H9 (cell line): ENCODE results near the gene ATP8A2. TPM values are rescaled to one million over a fixed set of nuclear protein-coding genes. Genes with fewer than 3 reads are reported as not detected.

Experiments used
- DNase-seq: peaks from one replicate; pipeline ENCODE4 v3.0.0-alpha.2; 2017
- H2AFZ ChIP-seq: one replicate; pipeline ENCODE4 v1.6.1; 2013; ENCODE audit warnings: mild to moderate bottlenecking, low read length, control low read depth, moderate library complexity
- H2AK5ac ChIP-seq: 2 replicates; pipeline ENCODE4 v1.6.1; 2013; ENCODE audit warnings: low read length, control low read depth, mixed read lengths; ENCODE audit not compliant: insufficient read length
- H2BK120ac ChIP-seq: one replicate; pipeline ENCODE4 v1.6.1; 2013; ENCODE audit warnings: low read depth, mild to moderate bottlenecking, low read length, control low read depth, inconsistent platforms; ENCODE audit not compliant: poor library complexity, severe bottlenecking
- H2BK12ac ChIP-seq: 2 replicates; pipeline ENCODE4 v1.6.1; 2013; ENCODE audit warnings: low read length, control low read depth, mixed read lengths, low read depth; ENCODE audit not compliant: insufficient read length
- H2BK15ac ChIP-seq: 2 replicates; pipeline ENCODE4 v1.6.1; 2013; ENCODE audit warnings: low read depth, low read length, control low read depth
- H2BK20ac ChIP-seq: one replicate; pipeline ENCODE4 v1.6.1; 2013; ENCODE audit warnings: low read depth, mild to moderate bottlenecking, low read length, control low read depth, inconsistent platforms; ENCODE audit not compliant: poor library complexity, severe bottlenecking
- H2BK5ac ChIP-seq: 2 replicates; pipeline ENCODE4 v1.6.1; 2013; ENCODE audit warnings: low read length, control low read depth, mixed read lengths; ENCODE audit not compliant: insufficient read length
- H3K14ac ChIP-seq: 2 replicates; pipeline ENCODE4 v1.6.1; 2013; ENCODE audit warnings: low read length, control low read depth; ENCODE audit not compliant: insufficient read depth
- H3K18ac ChIP-seq: 2 replicates; pipeline ENCODE4 v1.6.1; 2013; ENCODE audit warnings: low read depth, mild to moderate bottlenecking, mixed read lengths, low read length, control low read depth; ENCODE audit not compliant: insufficient read length
- H3K23ac ChIP-seq: 2 replicates; pipeline ENCODE4 v1.6.1; 2013; ENCODE audit warnings: low read length, control low read depth, mixed read lengths, low read depth; ENCODE audit not compliant: insufficient read length
- H3K23me2 ChIP-seq: 2 replicates; pipeline ENCODE4 v1.6.1; 2013; ENCODE audit warnings: low read depth, mild to moderate bottlenecking, mixed read lengths, low read length, control low read depth; ENCODE audit not compliant: insufficient read length, poor library complexity, severe bottlenecking
- H3K27ac ChIP-seq: 2 replicates; pipeline ENCODE4 v1.5.1; 2013; ENCODE audit warnings: low read length, control low read depth, mixed read lengths, low read depth; ENCODE audit not compliant: insufficient read length
- H3K27me3 ChIP-seq: 2 replicates; pipeline ENCODE4 v1.6.1; 2013; ENCODE audit warnings: low read length, control low read depth, inconsistent platforms; ENCODE audit not compliant: insufficient read depth
- H3K4ac ChIP-seq: 2 replicates; pipeline ENCODE4 v1.6.1; 2013; ENCODE audit warnings: low read depth, mild to moderate bottlenecking, control low read depth, inconsistent platforms, low read length, moderate library complexity
- H3K4me1 ChIP-seq: 2 replicates; pipeline ENCODE4 v1.6.1; 2013; ENCODE audit warnings: low read length, control low read depth, inconsistent platforms; ENCODE audit not compliant: insufficient read depth
- H3K4me2 ChIP-seq: 2 replicates; pipeline ENCODE4 v1.6.1; 2013; ENCODE audit warnings: low read length, control low read depth, mixed read lengths; ENCODE audit not compliant: insufficient read length, insufficient read depth
- H3K56ac ChIP-seq: 2 replicates; pipeline ENCODE4 v1.6.1; 2013; ENCODE audit warnings: low read depth, mild to moderate bottlenecking, mixed read lengths, low read length, control low read depth; ENCODE audit not compliant: insufficient read length
- H3K79me1 ChIP-seq: 2 replicates; pipeline ENCODE4 v1.6.1; 2013; ENCODE audit warnings: low read depth, mild to moderate bottlenecking, moderate library complexity, low read length, control low read depth, inconsistent platforms; ENCODE audit not compliant: insufficient read depth, poor library complexity, severe bottlenecking
- H3K79me2 ChIP-seq: 2 replicates; pipeline ENCODE4 v1.6.1; 2013; ENCODE audit warnings: low read length, control low read depth, inconsistent platforms; ENCODE audit not compliant: insufficient read depth
- H3K9ac ChIP-seq: 2 replicates; pipeline ENCODE4 v1.6.1; 2013; ENCODE audit warnings: low read length, control low read depth, mixed read lengths; ENCODE audit not compliant: insufficient read length; ENCODE audit errors: extremely low read depth
- H3K9me3 ChIP-seq: one replicate; pipeline ENCODE4 v1.6.1; 2013; ENCODE audit warnings: low read depth, low read length, inconsistent platforms; ENCODE audit not compliant: control insufficient read depth
- H3T11ph ChIP-seq: one replicate; pipeline ENCODE4 v1.6.1; 2013; ENCODE audit warnings: mild to moderate bottlenecking, low read length, control low read depth, inconsistent platforms
- H4K20me1 ChIP-seq: one replicate; pipeline ENCODE4 v1.6.1; 2013; ENCODE audit not compliant: control insufficient read depth, insufficient read length, insufficient read depth
- H4K5ac ChIP-seq: 2 replicates; pipeline ENCODE4 v1.6.1; 2013; ENCODE audit warnings: low read depth, mild to moderate bottlenecking, mixed read lengths, low read length, control low read depth; ENCODE audit not compliant: insufficient read length
- H4K8ac ChIP-seq: replicated peaks from 2 replicates; pipeline ENCODE4 v1.6.1; 2013; ENCODE audit warnings: low read length, control low read depth, mixed read lengths, low read depth; ENCODE audit not compliant: insufficient read length
- H4K91ac ChIP-seq: 2 replicates; pipeline ENCODE4 v1.6.1; 2013; ENCODE audit warnings: low read depth, mild to moderate bottlenecking, moderate library complexity, mixed read lengths, low read length, control low read depth; ENCODE audit not compliant: insufficient read length
- H3K27ac Mint-ChIP-seq, 3 experiments: 2 replicates in 2 of 3; 3 replicates in 1 of 3; pipeline ENCODE4 v1.8.0; 2020 to 2021; ENCODE audit warnings: mixed read lengths in 3 of 3, mild to moderate bottlenecking in 1 of 3, moderate library complexity in 1 of 3
- H3K27me3 Mint-ChIP-seq: 2 replicates; pipeline ENCODE4 v1.8.0; 2021; ENCODE audit warnings: low read depth, mild to moderate bottlenecking, moderate library complexity, mixed read lengths
- H3K36me3 Mint-ChIP-seq, 3 experiments: 2 replicates in 2 of 3; 3 replicates in 1 of 3; pipeline ENCODE4 v1.8.0; 2020 to 2021; ENCODE audit warnings: low read depth in 3 of 3, mixed read lengths in 3 of 3; ENCODE audit not compliant: insufficient read depth in 1 of 3
- H3K4me1 Mint-ChIP-seq, 2 experiments: 2 replicates each; pipeline ENCODE4 v1.8.0; 2020; ENCODE audit warnings: mixed read lengths in 2 of 2
- H3K4me3 Mint-ChIP-seq, 2 experiments: 2 replicates in 1 of 2; 3 replicates in 1 of 2; pipeline ENCODE4 v1.8.0; 2020 to 2021; ENCODE audit warnings: mild to moderate bottlenecking in 2 of 2, mixed read lengths in 2 of 2, moderate library complexity in 1 of 2
- H3K9me3 Mint-ChIP-seq, 2 experiments: 2 replicates in 1 of 2; 3 replicates in 1 of 2; pipeline ENCODE4 v1.8.0; 2020; ENCODE audit warnings: mild to moderate bottlenecking in 2 of 2, mixed read lengths in 2 of 2, moderate library complexity in 1 of 2
- CTCF ChIP-seq: fragments of 200-600 bp; sonication (generic); conservative IDR thresholded peaks from 3 replicates; pipeline ENCODE4 v1.8.0; 2021; ENCODE audit warnings: antibody characterized with exemption, mild to moderate bottlenecking
- WGBS: extraction: QIAGEN DNeasy Blood & Tissue Kit; methylation state at CpG from one replicate; pipeline ENCODE4 v1.1.7; 2013; ENCODE audit warnings: missing lambda C conversion rate, low lambda C conversion rate, mixed read lengths; ENCODE audit not compliant: insufficient read length; ENCODE audit errors: extremely low coverage; 5-methylcytosine and 5-hydroxymethylcytosine counted together
- total RNA-seq: library from RNA; stranded (reverse); gene quantifications from 2 replicates; pipeline ENCODE4 v1.2.1, GENCODE V29; 2021

ATP8A2 gene
- total RNA-seq, 1 experiment from 2014 or later = 18.2 TPM

DNA sequence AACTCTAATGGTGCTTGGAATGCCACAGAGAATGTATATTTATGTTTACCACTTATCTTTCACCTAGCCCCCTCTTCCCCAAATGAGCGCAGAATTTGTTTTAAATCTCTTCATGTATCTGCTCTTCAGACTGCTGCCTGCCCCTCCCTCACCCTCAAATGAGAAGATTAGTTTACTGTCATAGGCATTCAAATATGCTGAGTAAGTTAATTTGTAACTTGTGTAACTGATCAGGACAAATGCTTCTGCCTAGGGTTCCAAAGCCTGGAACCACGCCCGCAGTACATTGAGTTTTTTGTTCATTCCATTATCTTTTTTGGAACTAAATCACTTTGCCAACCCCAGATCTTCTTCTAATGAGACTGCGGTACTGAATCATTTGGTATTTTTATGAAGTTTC lies 74.5 kb downstream of the ATP8A2 start:
- Histone ChIP-seq H3K79me2 (no peaks in the 10 kb centered on the region), H4K8ac (no peak overlapping the region), H2BK15ac (no peak overlapping the region), H3K27me3 (no peaks in the 10 kb centered on the region), H2AFZ (no peak overlapping the region), H3K27ac (no peak overlapping the region), H4K20me1 (no peaks in the 10 kb centered on the region), H3K18ac (no peak overlapping the region), H3K4me1 (no peaks in the 10 kb centered on the region), H3K14ac (no peak overlapping the region), H3T11ph (no peak overlapping the region), H3K9ac (no peak overlapping the region), H3K56ac (no peak overlapping the region), H3K9me3 (no peaks in the 10 kb centered on the region), H2AK5ac (no peak overlapping the region), H3K4ac (no peak overlapping the region), H4K91ac (no peak overlapping the region), H2BK5ac (no peak overlapping the region), H3K4me2 (no peak overlapping the region), H4K5ac (no peak overlapping the region), H3K23ac (no peak overlapping the region), H3K23me2 (no peaks in the 10 kb centered on the region), H2BK20ac (no peak overlapping the region), H3K79me1 (no peaks in the 10 kb centered on the region), H2BK120ac (no peak overlapping the region), H2BK12ac (no peak overlapping the region)
- DNase-seq = no peak
- TF ChIP-seq CTCF = no peak
- H3K4me1 Mint-ChIP-seq = peaks cover 0 to under 1% of the 10 kb centered on the region in 2 experiments; a peak in 1 of 4 replicates
- peaks cover 6 to 9% of the 10 kb centered on the region in 2 experiments; a peak in 4 of 5 replicates for H3K9me3 Mint-ChIP-seq
- H3K27me3 Mint-ChIP-seq = peaks cover 2% of the 10 kb centered on the region; the same call in 1 of the 2 replicates
- no peak overlapping the region for H3K4me3 Mint-ChIP-seq
- H3K36me3 Mint-ChIP-seq = peaks cover 2 to 6% (median 3%) of the 10 kb centered on the region in 3 experiments; a peak in 3 of 7 replicates
- WGBS = no CpG with 5 or more reads among the region's 4 CpGs
- H3K27ac Mint-ChIP-seq = no peak overlapping the region
